Mesendoderm (in vitro differentiated cells): ENCODE measurements around the gene RERE. TPM values are rescaled to one million over a fixed set of nuclear protein-coding genes. Genes with fewer than 3 reads are reported as not detected.

Source experiments
- DNase-seq: peaks from one replicate; pipeline ENCODE4 v3.0.0; 2013
- H2AK5ac ChIP-seq: 2 replicates; pipeline ENCODE4 v1.6.1; 2013; ENCODE audit warnings: low read length, inconsistent platforms
- H2BK120ac ChIP-seq: 2 replicates; pipeline ENCODE4 v1.6.1; 2013; ENCODE audit warnings: low read depth, mild to moderate bottlenecking, low read length, moderate library complexity, mixed read lengths
- H2BK15ac ChIP-seq: replicated peaks from 2 replicates; pipeline ENCODE4 v1.6.1; 2013; ENCODE audit warnings: low read depth, mild to moderate bottlenecking, moderate library complexity
- H2BK5ac ChIP-seq: 2 replicates; pipeline ENCODE4 v1.6.1; 2013; ENCODE audit warnings: low read length, inconsistent platforms
- H3K18ac ChIP-seq: 2 replicates; pipeline ENCODE4 v1.6.1; 2013; ENCODE audit warnings: mild to moderate bottlenecking, low read length, mixed read lengths
- H3K23ac ChIP-seq: one replicate; pipeline ENCODE4 v1.6.1; 2013; ENCODE audit warnings: low read length
- H3K27ac ChIP-seq: 2 replicates; pipeline ENCODE4 v1.5.1; 2013; ENCODE audit warnings: low read depth, mild to moderate bottlenecking, inconsistent platforms, low read length, moderate library complexity
- H3K27me3 ChIP-seq: 2 replicates; pipeline ENCODE4 v1.6.1; 2013; ENCODE audit warnings: low read length, control low read depth, mild to moderate bottlenecking, inconsistent platforms; ENCODE audit not compliant: insufficient read depth, poor library complexity
- H3K36me3 ChIP-seq: 2 replicates; pipeline ENCODE4 v1.6.1; 2013; ENCODE audit warnings: low read length, inconsistent platforms; ENCODE audit not compliant: control insufficient read depth, insufficient read depth
- H3K4ac ChIP-seq: one replicate; pipeline ENCODE4 v1.6.1; 2013; ENCODE audit warnings: low read depth, mild to moderate bottlenecking, low read length, moderate library complexity
- H3K4me1 ChIP-seq: 2 replicates; pipeline ENCODE4 v1.6.1; 2013; ENCODE audit warnings: low read depth, low read length, inconsistent platforms; ENCODE audit not compliant: control insufficient read depth
- H3K4me2 ChIP-seq: 2 replicates; pipeline ENCODE4 v1.6.1; 2013; ENCODE audit warnings: low read length
- H3K4me3 ChIP-seq: 2 replicates; pipeline ENCODE4 v1.5.1; 2013; ENCODE audit warnings: mild to moderate bottlenecking, low read length
- H3K56ac ChIP-seq: one replicate; pipeline ENCODE4 v1.6.1; 2013; ENCODE audit warnings: low read length
- H3K79me1 ChIP-seq: 2 replicates; pipeline ENCODE4 v1.6.1; 2013; ENCODE audit warnings: low read length, inconsistent platforms
- H3K79me2 ChIP-seq: 2 replicates; pipeline ENCODE4 v1.6.1; 2013; ENCODE audit warnings: mild to moderate bottlenecking, low read length; ENCODE audit not compliant: control insufficient read depth, insufficient read depth
- H3K9ac ChIP-seq: 2 replicates; pipeline ENCODE4 v1.6.1; 2013; ENCODE audit warnings: low read length, inconsistent platforms
- H4K5ac ChIP-seq: one replicate; pipeline ENCODE4 v1.6.1; 2013; ENCODE audit warnings: low read length
- H4K8ac ChIP-seq: one replicate; pipeline ENCODE4 v1.6.1; 2013; ENCODE audit warnings: low read depth, mild to moderate bottlenecking, control low read depth, low read length, moderate library complexity
- WGBS: extraction: QIAGEN DNeasy Blood & Tissue Kit; methylation state at CpG from one replicate; pipeline ENCODE4 v1.1.7; 2013; ENCODE audit warnings: low lambda C conversion rate, missing lambda C conversion rate; ENCODE audit not compliant: insufficient coverage; ENCODE audit errors: extremely low coverage; 5-methylcytosine and 5-hydroxymethylcytosine counted together
- small RNA-seq: library from polyadenylated mRNA; stranded (forward); fragments of <200 nt; extraction: miRNeasy Mini kit (QIAGEN cat#:217004); gene quantifications from one replicate; pipeline ENCODE3, GENCODE V24; 2013; ENCODE audit not compliant: insufficient read depth

RERE gene

GRCh38 chr1:8307628-8308027, 509.8 kb downstream of the RERE start:
- no peak overlapping the region for H3K18ac ChIP-seq
- no peaks in the 10 kb centered on the region for H3K27me3 ChIP-seq
- no peak overlapping the region for H3K4ac ChIP-seq
- H3K79me1 ChIP-seq, result no peaks in the 10 kb centered on the region
- H3K4me2 ChIP-seq, result no peak overlapping the region
- DNase-seq, result no peak
- WGBS, result no CpG with 5 or more reads among the region's 4 CpGs
- no peak overlapping the region for H3K23ac ChIP-seq
- no peak overlapping the region for H2BK15ac ChIP-seq
- H4K5ac ChIP-seq, result no peak overlapping the region
- no peaks in the 10 kb centered on the region for H3K4me1 ChIP-seq
- H3K27ac ChIP-seq, result no peak overlapping the region
- H3K9ac ChIP-seq, result no peak overlapping the region
- H3K56ac ChIP-seq, result no peak overlapping the region
- no peak overlapping the region for H4K8ac ChIP-seq
- H2BK120ac ChIP-seq, result no peak overlapping the region
- no peaks in the 10 kb centered on the region for H3K36me3 ChIP-seq
- H3K79me2 ChIP-seq, result no peaks in the 10 kb centered on the region
- no peak overlapping the region for H2BK5ac ChIP-seq
- H2AK5ac ChIP-seq, result no peak overlapping the region
- no peak overlapping the region for H3K4me3 ChIP-seq

GRCh38 chr1:8303876-8304275, 513.6 kb downstream of the RERE start:
- DNase-seq, result no peak
- Histone ChIP-seq H4K8ac (no peak overlapping the region), H2BK120ac (no peak overlapping the region), H3K4me1 (no peaks in the 10 kb centered on the region), H3K36me3 (no peaks in the 10 kb centered on the region), H3K79me2 (no peaks in the 10 kb centered on the region), H3K18ac (no peak overlapping the region), H3K27ac (no peak overlapping the region), H3K4ac (no peak overlapping the region), H3K56ac (no peak overlapping the region), H3K4me2 (no peak overlapping the region), H3K27me3 (no peaks in the 10 kb centered on the region), H4K5ac (no peak overlapping the region), H3K9ac (no peak overlapping the region), H3K23ac (no peak overlapping the region), H3K79me1 (no peaks in the 10 kb centered on the region), H2BK15ac (no peak overlapping the region), H2BK5ac (no peak overlapping the region), H2AK5ac (no peak overlapping the region), H3K4me3 (no peak overlapping the region)
- no CpG with 5 or more reads among the region's 4 CpGs for WGBS

- H3K4me1 ChIP-seq, result no peaks in the 10 kb centered on the region
- no peak overlapping the region for H2AK5ac ChIP-seq
- no peak overlapping the region for H3K4me3 ChIP-seq
- H3K9ac ChIP-seq, result no peak overlapping the region
- no peak overlapping the region for H3K27ac ChIP-seq
- no peaks in the 10 kb centered on the region for H3K79me2 ChIP-seq
- H3K36me3 ChIP-seq, result no peaks in the 10 kb centered on the region
- no peak overlapping the region for H3K4ac ChIP-seq
- H3K79me1 ChIP-seq, result no peaks in the 10 kb centered on the region
- H2BK15ac ChIP-seq, result no peak overlapping the region
- no peak overlapping the region for H4K5ac ChIP-seq
- no peaks in the 10 kb centered on the region for H3K27me3 ChIP-seq
- H3K4me2 ChIP-seq, result no peak overlapping the region
- no peak overlapping the region for H2BK5ac ChIP-seq
- H3K56ac ChIP-seq, result no peak overlapping the region
- no peak overlapping the region for H2BK120ac ChIP-seq
- no CpG with 5 or more reads among the region's 3 CpGs for WGBS
- H3K18ac ChIP-seq, result no peak overlapping the region
- no peak overlapping the region for H3K23ac ChIP-seq
- no peak overlapping the region for H4K8ac ChIP-seq
- DNase-seq, result no peak
Measured at GRCh38 chr1:8303141-8303540, 514.3 kb downstream of the RERE start.

Small RNA genes lying within 50 kb of the gene (small RNA-seq; reads per million reads assigned to genes)
- gene MIR6728, result 1.6 reads per million
- gene RF00019, result not detected
- gene RF00599, result not detected
